Measurements from ENCODE around the gene LRIG1.

LRIG1 gene

DNA sequence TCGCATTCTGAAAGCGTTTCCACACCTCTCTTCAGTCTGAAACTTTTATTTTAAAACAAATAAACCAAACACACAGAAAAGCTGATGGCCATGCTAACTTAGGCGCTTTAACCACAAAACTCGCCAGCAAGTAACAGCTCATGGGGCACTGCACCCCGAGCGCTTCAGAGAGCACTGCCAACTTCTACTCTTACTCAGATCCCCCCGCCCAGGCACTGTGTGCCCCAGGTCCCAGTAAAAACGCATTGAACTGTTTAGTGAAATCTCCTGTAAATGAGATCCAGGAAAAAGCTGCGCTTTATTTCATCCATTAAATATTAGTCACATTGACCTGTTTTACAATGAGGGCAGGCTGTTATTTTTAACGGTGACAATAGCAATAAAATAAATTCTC lies 99.7 kb downstream of the LRIG1 start:
- TF ChIP-seq, protein P1, sequence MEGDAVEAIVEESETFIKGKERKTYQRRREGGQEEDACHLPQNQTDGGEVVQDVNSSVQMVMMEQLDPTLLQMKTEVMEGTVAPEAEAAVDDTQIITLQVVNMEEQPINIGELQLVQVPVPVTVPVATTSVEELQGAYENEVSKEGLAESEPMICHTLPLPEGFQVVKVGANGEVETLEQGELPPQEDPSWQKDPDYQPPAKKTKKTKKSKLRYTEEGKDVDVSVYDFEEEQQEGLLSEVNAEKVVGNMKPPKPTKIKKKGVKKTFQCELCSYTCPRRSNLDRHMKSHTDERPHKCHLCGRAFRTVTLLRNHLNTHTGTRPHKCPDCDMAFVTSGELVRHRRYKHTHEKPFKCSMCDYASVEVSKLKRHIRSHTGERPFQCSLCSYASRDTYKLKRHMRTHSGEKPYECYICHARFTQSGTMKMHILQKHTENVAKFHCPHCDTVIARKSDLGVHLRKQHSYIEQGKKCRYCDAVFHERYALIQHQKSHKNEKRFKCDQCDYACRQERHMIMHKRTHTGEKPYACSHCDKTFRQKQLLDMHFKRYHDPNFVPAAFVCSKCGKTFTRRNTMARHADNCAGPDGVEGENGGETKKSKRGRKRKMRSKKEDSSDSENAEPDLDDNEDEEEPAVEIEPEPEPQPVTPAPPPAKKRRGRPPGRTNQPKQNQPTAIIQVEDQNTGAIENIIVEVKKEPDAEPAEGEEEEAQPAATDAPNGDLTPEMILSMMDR (IDR thresholded peaks at IDR 0.05; ENCODE audit: extremely low read depth, insufficient read depth, missing control alignments) = no peak
- in situ Hi-C loops (cut with MboI; ENCODE audit: low pct_unique_long_range_greater_than_20kb, low sequenced_read_pairs, unreplicated experiment) = loop anchor here (25.0 kb wide), 1 partner anchor 411 kb away; no protein-coding TSS in a partner anchor
- DNase-seq (ENCODE audit: low spot score) = no peak

DNA sequence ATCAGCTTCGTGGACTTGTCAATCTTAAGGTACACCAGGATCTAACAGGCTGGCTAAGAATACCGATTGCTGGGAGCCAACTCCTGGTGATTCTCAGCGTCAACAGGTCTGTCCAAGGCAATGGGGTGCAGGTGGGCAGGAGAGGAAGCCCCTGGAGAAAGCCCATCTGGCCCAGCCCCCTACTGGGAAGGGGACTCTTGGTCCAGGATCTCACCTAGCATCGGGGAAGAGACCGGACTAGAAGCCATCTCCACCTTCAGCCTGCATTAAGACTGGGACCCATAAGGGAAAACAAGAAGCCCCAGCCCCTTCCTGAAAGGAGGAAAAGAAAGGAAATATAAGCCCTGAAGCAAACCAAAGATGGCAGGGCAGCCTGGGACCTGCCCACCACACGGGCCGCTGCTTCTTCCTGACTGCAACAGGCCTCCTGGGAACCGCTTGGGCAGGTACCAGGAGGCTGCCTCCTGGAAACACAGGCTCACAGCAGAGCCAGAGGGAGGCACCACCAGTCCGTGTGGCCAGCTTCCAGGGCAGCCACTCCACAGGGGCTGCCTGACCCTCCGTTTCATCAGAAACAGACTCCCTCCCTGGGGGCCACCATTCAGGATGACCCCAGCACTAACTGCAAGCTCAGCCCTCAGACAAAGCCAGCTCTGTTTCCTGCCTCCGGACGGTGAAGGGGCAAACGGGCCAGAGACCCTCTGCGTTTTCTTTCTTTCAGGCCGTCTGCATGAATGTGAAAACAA lies 100.2 kb downstream of the LRIG1 start:
- in situ Hi-C loops (cut with MboI; ENCODE audit: low pct_unique_long_range_greater_than_20kb, low sequenced_read_pairs, unreplicated experiment) = loop anchor here (25.0 kb wide), 1 partner anchor 412 kb away; no protein-coding TSS in a partner anchor
- DNase-seq (ENCODE audit: low spot score) = no peak
- TF ChIP-seq, protein P1 (IDR thresholded peaks at IDR 0.05; ENCODE audit: extremely low read depth, insufficient read depth, missing control alignments) = no peak

DNA sequence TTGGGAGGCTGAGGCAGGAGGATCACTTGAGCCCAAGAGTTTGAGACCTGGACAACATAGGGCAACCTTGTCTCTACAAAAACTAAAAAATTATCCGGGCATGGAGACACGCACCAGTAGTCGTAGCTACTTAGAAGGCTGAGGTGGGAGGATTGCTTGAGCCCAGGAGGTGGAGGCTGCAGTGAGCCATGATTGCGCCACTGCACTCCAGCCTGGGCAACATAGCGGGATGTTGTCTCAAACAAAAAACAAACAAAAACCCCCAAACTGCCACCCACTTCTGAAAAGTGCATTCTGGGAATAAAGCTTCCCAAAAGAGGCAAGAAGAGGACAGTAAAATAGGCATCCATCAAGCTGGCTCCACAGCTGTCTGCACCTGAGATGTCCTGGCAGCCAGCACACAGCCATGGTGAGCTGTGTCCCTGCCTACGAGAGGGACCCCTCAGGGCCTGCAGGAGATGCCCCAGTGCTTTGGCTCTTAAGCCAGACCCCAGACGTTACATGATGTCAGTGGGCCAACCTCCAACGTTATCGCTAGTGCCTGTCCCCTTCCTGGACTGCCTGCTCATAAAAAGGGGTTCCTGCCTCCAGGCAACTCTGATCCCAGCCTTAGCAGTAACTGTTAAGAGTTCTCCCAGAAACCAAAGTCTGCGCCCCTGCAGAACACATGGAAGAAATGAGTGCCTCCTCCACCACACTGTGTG lies 101.1 kb downstream of the LRIG1 start:
- TF ChIP-seq, protein P1 (IDR thresholded peaks at IDR 0.05; ENCODE audit: extremely low read depth, insufficient read depth, missing control alignments) = no peak
- no peak for DNase-seq (ENCODE audit: low spot score)
- in situ Hi-C loops (cut with MboI; ENCODE audit: low pct_unique_long_range_greater_than_20kb, low sequenced_read_pairs, unreplicated experiment) = loop anchor here (25.0 kb wide), 2 partner anchors 112 to 413 kb away; no protein-coding TSS in a partner anchor

DNA sequence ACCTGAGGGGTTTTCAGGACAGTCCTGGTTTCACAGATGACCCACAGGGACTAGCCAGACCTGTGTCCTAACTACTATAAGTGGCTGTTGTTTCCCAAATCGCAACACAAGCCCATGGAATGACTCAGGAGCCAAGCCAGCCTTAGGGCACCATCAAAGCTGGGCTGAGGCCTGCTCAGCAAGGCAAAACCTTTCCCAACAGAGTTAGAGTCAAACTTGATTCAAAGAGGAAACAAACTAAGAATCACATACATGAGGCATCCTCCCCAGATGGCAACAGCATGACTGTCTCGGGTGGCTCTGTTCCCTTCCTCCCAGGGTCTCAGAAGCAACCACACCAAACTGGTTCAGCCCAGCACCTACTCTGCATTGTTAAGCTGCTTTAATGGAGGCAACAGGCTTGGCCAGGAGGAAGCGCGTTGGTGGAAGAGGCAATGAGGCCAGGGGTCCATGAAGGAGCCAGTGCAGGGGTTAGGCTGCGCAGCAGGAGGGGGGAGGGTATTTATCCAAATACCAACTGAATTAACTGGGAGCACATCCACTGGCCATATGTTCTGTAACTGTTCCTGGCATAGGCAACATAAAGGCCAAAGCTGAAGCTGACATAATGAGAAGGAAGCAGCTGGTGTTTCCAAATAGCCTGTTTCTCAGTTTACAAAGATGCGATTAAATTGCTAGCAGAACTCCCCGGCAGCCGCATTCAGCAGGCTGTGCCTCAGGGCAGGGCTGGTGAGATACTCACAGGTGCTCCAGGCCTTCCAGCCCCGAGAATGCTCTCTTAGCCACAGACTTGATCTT lies 102.4 kb downstream of the LRIG1 start:
- in situ Hi-C loops (cut with MboI; ENCODE audit: low pct_unique_long_range_greater_than_20kb, low sequenced_read_pairs, unreplicated experiment) = loop anchor here (25.0 kb wide), 1 partner anchor 111 kb away; no protein-coding TSS in a partner anchor
- TF ChIP-seq, protein P1 (IDR thresholded peaks at IDR 0.05; ENCODE audit: extremely low read depth, insufficient read depth, missing control alignments) = no peak
- no peak for DNase-seq (ENCODE audit: low spot score)

DNA sequence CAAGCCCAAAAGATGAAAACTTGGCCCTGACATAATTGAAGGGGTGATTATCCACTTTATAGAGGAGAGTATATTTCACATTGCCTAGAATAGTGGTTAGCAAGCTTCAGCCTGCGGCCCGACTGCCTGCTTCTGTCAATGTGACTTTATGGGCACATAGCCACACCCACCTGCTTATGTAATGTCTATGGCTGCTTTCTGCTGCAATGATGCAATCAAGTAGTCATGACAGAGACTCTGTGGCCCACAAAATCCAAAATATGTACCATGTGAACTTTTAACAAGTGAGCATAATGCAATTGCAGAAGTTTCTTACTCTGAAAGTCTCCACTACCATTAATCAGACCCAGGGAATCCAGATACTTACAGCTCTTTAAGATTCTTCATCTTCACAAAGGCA lies 103.1 kb downstream of the LRIG1 start:
- TF ChIP-seq, protein P1 (IDR thresholded peaks at IDR 0.05; ENCODE audit: extremely low read depth, insufficient read depth, missing control alignments) = no peak
- DNase-seq (ENCODE audit: low spot score) = no peak
- in situ Hi-C loops (cut with MboI; ENCODE audit: low pct_unique_long_range_greater_than_20kb, low sequenced_read_pairs, unreplicated experiment) = loop anchor here (25.0 kb wide), 1 partner anchor 110 kb away; no protein-coding TSS in a partner anchor

DNA sequence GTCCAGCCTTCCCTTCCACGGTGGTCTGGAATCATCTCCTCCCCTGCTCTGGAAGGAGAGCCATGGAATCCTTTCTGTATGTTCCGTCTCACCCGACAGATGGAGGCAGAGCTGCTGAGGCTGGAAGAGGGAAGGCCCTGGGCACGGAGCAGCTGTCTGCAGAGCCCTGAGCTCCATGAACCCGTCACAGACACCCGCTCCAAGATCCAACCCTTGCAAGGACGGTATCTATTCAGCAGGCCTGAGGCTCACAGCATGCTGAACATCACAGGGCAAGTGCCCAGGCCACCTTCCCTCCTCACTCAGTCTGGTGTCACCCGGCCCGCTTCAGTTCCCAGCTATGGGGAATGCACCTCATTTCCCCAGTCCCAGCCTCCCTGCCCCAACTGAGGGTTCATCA lies 103.9 kb downstream of the LRIG1 start:
- TF ChIP-seq, protein P1 (IDR thresholded peaks at IDR 0.05; ENCODE audit: extremely low read depth, insufficient read depth, missing control alignments) = no peak
- in situ Hi-C loops (cut with MboI; ENCODE audit: low pct_unique_long_range_greater_than_20kb, low sequenced_read_pairs, unreplicated experiment) = loop anchor here (25.0 kb wide), 1 partner anchor 110 kb away; no protein-coding TSS in a partner anchor
- no peak for DNase-seq (ENCODE audit: low spot score)
